ENCODE results near the gene ZCCHC24.

Gene ZCCHC24

DNA sequence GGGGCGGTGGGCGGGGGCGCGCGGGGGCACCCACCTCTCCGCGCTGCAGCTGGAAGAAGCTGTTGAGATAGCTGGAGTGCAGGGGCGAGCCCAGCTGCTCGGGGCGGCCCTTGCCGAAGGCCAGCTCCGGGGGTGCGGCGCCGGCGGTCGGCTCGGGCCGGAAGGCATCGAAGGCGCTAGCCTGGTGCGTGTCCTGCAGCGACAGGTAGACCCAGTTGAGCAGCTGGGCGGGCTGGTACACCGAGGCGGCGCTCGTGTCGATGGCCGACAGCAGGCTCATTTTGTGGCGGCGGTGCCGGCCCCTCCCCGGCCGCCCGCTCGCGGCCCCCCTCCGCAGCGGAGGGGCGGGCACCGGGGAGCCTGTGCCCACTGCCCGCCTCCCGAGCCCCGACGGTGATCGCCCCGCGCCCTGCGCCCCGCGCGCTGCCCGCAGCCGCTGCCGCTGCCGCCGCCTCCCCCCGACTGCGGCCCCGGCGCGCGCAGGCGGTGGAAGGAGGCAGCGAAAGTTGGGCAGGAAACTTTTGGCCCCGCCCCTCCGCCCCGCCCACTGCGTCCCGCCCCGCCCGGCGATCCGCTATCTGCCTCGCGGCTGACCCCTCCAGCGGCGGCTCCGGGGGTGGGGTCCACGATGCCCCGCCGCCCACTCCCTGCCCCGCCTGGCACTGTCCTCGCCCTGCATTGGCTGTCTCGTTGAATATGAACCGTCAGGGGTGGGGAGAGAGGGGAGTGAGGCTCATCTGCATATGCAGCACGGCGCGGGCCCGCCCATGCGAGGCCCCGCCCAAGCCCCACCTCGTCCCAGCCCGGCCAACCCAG is at the start of gene ZCCHC24:
ZCCHC24 (minus strand) TSS at position 464 of the 816 bp plus-strand sequence; CDS start at position 280, 184 bp downstream.
- H3K9me3 ChIP-seq (ENCODE audit: control insufficient read depth in 2 of 2, low read length in 2 of 2), result no peaks in the 10 kb centered on the region
- H3K4me3 ChIP-seq (ENCODE audit: low read length in 2 of 2), result peak within 1 kb of the TSS; percentile 89 to 93
- peaks cover 48% of the 10 kb centered on the region for H3K4me1 ChIP-seq (ENCODE audit: control insufficient read depth, insufficient read depth, low read length)
- H3K9ac ChIP-seq (ENCODE audit: low read length in 2 of 2), result peak within 1 kb of the TSS; percentile 82 to 91
- H3K27ac ChIP-seq (ENCODE audit: low read length), result peak within 1 kb of the TSS; percentile 94
- no peaks in the 10 kb centered on the region for H3K27me3 ChIP-seq (ENCODE audit: control insufficient read depth in 1 of 2, insufficient read depth in 2 of 2, low read length in 2 of 2)
- H3K36me3 ChIP-seq (ENCODE audit: control insufficient read depth in 2 of 2, insufficient read depth in 2 of 2, low read length in 2 of 2), result no peaks in the 10 kb centered on the region

DNA sequence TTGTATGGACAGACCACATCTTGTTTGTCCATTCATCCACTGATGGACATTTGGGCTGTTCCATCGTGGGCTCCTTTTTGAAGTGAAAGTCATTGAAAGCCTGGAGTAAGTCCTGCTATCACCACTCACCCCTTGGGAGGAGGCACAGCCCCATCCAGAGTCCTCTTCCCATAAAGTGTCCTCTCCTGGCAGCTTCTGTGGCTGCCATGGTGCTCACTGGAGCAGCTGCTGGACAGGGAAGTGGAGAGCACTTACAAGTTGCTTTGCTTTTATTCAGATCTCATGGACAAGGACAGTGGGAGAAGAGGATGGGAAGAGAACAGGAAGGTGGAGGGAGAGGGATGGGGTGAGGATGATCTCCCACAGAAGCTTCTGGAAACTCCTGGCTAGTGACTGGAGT is 48.4 kb upstream of the ZCCHC24 start:
- H3K4me1 ChIP-seq (ENCODE audit: control insufficient read depth, insufficient read depth, low read length), result peaks cover 11% of the 10 kb centered on the region
- no peaks in the 10 kb centered on the region for H3K27me3 ChIP-seq (ENCODE audit: control insufficient read depth in 1 of 2, insufficient read depth in 2 of 2, low read length in 2 of 2)
- no peak overlapping the region for H3K27ac ChIP-seq (ENCODE audit: low read length)
- no peaks in the 10 kb centered on the region for H3K36me3 ChIP-seq (ENCODE audit: control insufficient read depth in 2 of 2, insufficient read depth in 2 of 2, low read length in 2 of 2)
- H3K9me3 ChIP-seq (ENCODE audit: control insufficient read depth in 2 of 2, low read length in 2 of 2), result no peaks in the 10 kb centered on the region
- no peak overlapping the region for H3K4me3 ChIP-seq (ENCODE audit: low read length in 2 of 2)
- H3K9ac ChIP-seq (ENCODE audit: low read length in 2 of 2), result no peak overlapping the region

DNA sequence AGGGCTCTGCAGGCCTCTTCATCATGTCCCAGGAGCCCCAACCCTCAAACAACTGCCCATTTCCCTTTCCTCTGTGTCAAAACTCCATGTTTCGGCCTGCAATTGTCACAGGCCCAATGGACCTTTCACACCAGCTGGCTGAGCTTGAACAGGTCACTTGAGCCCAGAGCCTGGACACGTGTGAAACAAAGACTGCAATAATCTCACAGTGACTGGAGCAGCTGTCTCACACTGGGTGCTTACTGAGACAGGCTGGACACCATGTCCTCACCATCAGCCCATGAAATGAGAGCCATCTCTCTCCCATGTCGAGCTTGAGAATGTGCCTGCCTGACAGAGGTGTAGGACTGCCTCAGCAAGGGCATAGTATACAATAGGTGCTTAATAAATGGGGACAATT is 47.4 kb upstream of the ZCCHC24 start:
- H3K27me3 ChIP-seq (ENCODE audit: control insufficient read depth in 1 of 2, insufficient read depth in 2 of 2, low read length in 2 of 2), result no peaks in the 10 kb centered on the region
- no peak overlapping the region for H3K4me3 ChIP-seq (ENCODE audit: low read length in 2 of 2)
- H3K9me3 ChIP-seq (ENCODE audit: control insufficient read depth in 2 of 2, low read length in 2 of 2), result no peaks in the 10 kb centered on the region
- peaks cover 21% of the 10 kb centered on the region for H3K4me1 ChIP-seq (ENCODE audit: control insufficient read depth, insufficient read depth, low read length)
- no peak overlapping the region for H3K27ac ChIP-seq (ENCODE audit: low read length)
- H3K9ac ChIP-seq (ENCODE audit: low read length in 2 of 2), result no peak overlapping the region
- no peaks in the 10 kb centered on the region for H3K36me3 ChIP-seq (ENCODE audit: control insufficient read depth in 2 of 2, insufficient read depth in 2 of 2, low read length in 2 of 2)

DNA sequence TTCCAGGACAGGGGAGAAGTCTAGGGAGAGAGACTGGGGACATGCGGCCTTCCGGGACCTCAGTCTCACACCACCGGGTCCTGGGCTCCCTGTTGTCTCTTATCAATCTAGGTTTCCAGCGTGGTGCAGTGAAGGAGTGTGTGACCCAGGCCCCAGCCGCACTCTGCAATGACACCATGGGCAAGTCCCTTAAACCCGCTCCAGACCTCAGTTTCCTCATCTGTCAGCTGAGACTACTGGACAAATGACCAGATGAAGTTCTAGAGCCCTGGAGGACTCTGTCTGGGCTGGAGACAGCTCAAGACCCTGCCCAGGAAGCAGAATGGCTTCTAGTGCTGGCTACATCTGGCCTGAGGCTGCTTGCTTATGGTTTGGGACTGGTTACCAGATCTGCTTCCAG is 46.8 kb upstream of the ZCCHC24 start:
- no peak overlapping the region for H3K27ac ChIP-seq (ENCODE audit: low read length)
- no peaks in the 10 kb centered on the region for H3K27me3 ChIP-seq (ENCODE audit: control insufficient read depth in 1 of 2, insufficient read depth in 2 of 2, low read length in 2 of 2)
- no peaks in the 10 kb centered on the region for H3K9me3 ChIP-seq (ENCODE audit: control insufficient read depth in 2 of 2, low read length in 2 of 2)
- peaks cover 25% of the 10 kb centered on the region for H3K4me1 ChIP-seq (ENCODE audit: control insufficient read depth, insufficient read depth, low read length)
- no peak overlapping the region for H3K4me3 ChIP-seq (ENCODE audit: low read length in 2 of 2)
- no peaks in the 10 kb centered on the region for H3K36me3 ChIP-seq (ENCODE audit: control insufficient read depth in 2 of 2, insufficient read depth in 2 of 2, low read length in 2 of 2)
- H3K9ac ChIP-seq (ENCODE audit: low read length in 2 of 2), result no peak overlapping the region

DNA sequence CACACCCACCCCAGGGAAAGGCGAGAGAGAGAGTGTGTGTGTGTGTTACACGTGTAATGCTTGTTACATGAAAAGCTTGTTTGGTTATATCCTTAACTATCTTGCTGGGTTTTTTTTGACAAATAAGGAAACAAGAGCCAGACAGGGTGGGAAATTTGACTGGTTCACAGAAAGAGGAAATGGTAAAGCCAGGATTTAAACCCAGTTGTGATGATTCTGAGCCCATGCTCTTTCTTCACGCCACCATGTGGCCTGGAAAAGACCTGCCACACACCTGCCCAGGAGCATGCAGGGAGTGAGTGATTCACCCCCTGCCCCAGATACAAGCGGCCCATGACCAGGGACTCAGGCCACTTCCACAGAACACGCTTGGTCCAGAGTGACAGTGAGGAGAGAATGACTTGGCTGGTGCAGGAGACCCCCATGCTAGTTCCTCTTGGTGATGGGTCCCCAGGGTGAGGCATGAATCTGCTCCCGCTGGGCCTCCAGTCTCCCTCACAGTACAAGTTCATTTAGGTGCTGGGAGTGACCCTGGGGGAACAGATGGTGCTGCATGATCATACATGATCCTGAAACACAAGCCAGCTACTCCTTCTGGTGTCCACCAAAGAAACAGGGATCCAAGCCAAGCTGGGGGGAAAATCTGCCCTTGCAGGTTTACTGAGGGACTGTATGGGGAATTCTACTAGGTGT is 45.9 kb upstream of the ZCCHC24 start:
- H3K9ac ChIP-seq (ENCODE audit: low read length in 2 of 2), result no peak overlapping the region
- H3K4me1 ChIP-seq (ENCODE audit: control insufficient read depth, insufficient read depth, low read length), result peaks cover 25% of the 10 kb centered on the region
- no peaks in the 10 kb centered on the region for H3K36me3 ChIP-seq (ENCODE audit: control insufficient read depth in 2 of 2, insufficient read depth in 2 of 2, low read length in 2 of 2)
- H3K27me3 ChIP-seq (ENCODE audit: control insufficient read depth in 1 of 2, insufficient read depth in 2 of 2, low read length in 2 of 2), result no peaks in the 10 kb centered on the region
- no peaks in the 10 kb centered on the region for H3K9me3 ChIP-seq (ENCODE audit: control insufficient read depth in 2 of 2, low read length in 2 of 2)
- no peak overlapping the region for H3K27ac ChIP-seq (ENCODE audit: low read length)
- no peak overlapping the region for H3K4me3 ChIP-seq (ENCODE audit: low read length in 2 of 2)

DNA sequence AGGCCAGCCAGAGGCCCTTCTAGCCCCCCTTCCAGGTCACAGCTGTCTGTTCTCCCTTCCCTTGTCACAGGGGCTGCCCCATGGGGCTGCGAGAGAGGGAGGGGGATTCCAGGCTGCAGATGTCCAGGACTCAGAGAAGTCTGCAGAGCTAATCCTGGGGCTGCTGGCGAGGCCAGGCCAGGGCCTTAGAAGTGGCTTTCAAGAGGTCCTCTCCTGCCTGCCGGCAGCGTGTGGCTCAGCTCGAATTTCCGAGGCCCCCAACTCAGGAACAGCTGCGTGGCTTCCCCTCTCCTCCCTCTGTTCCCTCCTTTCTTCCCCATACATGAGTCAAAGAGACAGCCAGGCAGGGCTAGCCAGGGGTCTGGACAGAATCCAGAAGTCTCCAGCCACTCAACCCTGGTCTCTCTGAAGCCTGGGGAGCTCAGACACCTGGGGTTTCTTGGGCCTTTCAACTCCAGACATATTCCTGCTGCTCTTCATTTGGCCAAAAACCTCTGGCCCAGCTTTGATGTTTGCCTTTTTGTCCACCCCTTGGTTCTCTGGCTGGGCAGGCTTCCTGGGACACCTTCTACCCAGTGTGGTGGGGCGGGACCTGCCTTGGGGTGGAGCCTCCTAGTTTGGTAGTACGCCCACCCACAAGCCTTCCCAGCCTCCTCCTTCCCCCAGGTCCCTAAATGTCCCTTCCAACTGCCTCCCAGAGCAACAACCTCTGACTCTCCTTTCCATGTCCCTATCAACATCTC is 45.1 kb upstream of the ZCCHC24 start:
- Histone ChIP-seq H3K27ac (ENCODE audit: low read length) (peak overlapping the region; percentile 18), H3K9ac (ENCODE audit: low read length in 2 of 2) (no peak overlapping the region), H3K36me3 (ENCODE audit: control insufficient read depth in 2 of 2, insufficient read depth in 2 of 2, low read length in 2 of 2) (no peaks in the 10 kb centered on the region), H3K27me3 (ENCODE audit: control insufficient read depth in 1 of 2, insufficient read depth in 2 of 2, low read length in 2 of 2) (no peaks in the 10 kb centered on the region), H3K9me3 (ENCODE audit: control insufficient read depth in 2 of 2, low read length in 2 of 2) (no peaks in the 10 kb centered on the region), H3K4me3 (ENCODE audit: low read length in 2 of 2) (no peak overlapping the region), H3K4me1 (ENCODE audit: control insufficient read depth, insufficient read depth, low read length) (peaks cover 25% of the 10 kb centered on the region)

DNA sequence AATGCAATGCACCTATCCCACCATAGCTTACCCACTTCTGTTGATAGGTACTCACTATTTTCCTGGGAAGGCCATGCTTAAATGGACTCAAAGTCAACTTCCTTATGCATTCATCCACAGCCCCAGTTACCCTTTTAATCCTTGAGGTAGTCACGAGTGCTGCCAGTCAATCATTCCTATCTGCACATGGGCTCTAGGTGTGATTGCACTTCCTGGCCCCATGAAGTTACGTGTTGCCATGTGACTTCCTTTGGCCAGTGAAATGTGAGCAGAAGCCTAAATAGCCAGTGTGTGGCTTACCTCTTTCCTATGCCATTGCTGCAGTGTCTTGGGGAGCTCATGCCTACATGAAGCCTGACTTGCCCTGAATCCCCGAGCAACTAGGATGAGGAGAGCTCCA is 43.4 kb upstream of the ZCCHC24 start:
- Histone ChIP-seq H3K9ac (ENCODE audit: low read length in 2 of 2) (no peak overlapping the region), H3K4me1 (ENCODE audit: control insufficient read depth, insufficient read depth, low read length) (peaks cover 26% of the 10 kb centered on the region), H3K27me3 (ENCODE audit: control insufficient read depth in 1 of 2, insufficient read depth in 2 of 2, low read length in 2 of 2) (no peaks in the 10 kb centered on the region), H3K4me3 (ENCODE audit: low read length in 2 of 2) (no peak overlapping the region), H3K9me3 (ENCODE audit: control insufficient read depth in 2 of 2, low read length in 2 of 2) (no peaks in the 10 kb centered on the region), H3K36me3 (ENCODE audit: control insufficient read depth in 2 of 2, insufficient read depth in 2 of 2, low read length in 2 of 2) (no peaks in the 10 kb centered on the region), H3K27ac (ENCODE audit: low read length) (no peak overlapping the region)

DNA sequence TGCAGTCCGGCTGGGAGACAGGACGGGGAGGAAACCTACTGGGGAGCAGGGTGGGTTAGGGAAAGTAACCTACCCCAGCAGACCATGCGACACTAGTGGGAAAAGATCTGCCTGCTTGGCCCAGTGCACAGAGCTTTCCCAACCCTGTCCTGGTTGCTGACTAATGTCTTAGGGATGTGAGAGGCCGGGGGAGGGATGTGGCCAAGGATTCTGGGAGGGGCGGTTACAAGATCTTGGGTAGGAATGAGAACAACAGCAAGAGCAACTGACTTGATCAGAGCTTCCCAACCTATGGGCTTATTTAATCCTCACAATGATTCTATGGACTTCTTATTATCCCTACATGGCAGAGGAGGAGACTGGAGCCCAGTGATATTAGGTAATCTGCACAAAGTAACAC is 42.9 kb upstream of the ZCCHC24 start:
- Histone ChIP-seq H3K9me3 (ENCODE audit: control insufficient read depth in 2 of 2, low read length in 2 of 2) (no peaks in the 10 kb centered on the region), H3K36me3 (ENCODE audit: control insufficient read depth in 2 of 2, insufficient read depth in 2 of 2, low read length in 2 of 2) (no peaks in the 10 kb centered on the region), H3K4me3 (ENCODE audit: low read length in 2 of 2) (no peak overlapping the region), H3K4me1 (ENCODE audit: control insufficient read depth, insufficient read depth, low read length) (peaks cover 30% of the 10 kb centered on the region), H3K9ac (ENCODE audit: low read length in 2 of 2) (no peak overlapping the region), H3K27ac (ENCODE audit: low read length) (peak overlapping the region; percentile 24), H3K27me3 (ENCODE audit: control insufficient read depth in 1 of 2, insufficient read depth in 2 of 2, low read length in 2 of 2) (no peaks in the 10 kb centered on the region)

DNA sequence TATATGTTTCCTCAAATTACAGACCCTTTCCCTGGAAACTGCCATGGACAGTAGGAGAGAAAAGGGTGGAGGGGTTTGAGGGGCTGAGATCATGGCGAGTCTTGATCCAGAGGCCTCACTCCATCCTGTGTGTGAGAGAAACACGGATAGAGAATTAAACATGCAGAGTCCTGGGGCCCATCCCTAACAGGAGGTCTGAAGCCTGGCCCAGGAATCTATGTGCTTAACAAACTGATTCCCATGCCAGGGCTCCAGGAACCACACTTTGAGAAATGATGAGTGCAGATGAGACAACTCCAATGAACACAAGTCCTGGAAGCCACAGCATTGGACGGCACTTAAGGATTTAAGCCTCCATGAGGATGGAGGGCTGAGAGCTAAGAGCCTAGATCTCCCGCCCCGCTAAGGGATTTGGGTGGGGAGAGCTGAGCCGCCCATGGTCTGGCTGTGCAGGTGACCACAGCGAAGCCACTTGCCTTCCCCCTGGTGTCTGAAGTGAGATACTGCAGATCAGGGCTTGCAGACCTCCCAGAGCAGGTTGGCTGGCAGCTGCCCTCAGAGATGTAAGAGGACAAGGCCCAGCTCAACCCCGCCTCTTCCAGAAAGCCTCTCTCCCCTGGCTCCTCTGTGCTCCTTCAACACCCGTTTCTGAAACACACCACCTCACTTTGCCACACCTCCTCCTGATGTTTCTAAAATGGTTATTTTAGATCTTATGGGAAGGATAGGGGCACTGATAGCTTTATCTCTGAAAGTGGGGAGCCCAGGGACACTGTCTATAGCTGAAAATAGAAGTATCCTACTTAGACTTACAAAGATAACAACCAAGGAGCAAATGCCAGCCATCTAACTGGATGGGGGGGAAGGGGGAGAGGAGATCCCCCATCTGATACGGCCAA is 42.1 kb upstream of the ZCCHC24 start:
- peak overlapping the region; percentile 24 for H3K27ac ChIP-seq (ENCODE audit: low read length)
- H3K4me3 ChIP-seq (ENCODE audit: low read length in 2 of 2), result no peak overlapping the region
- no peak overlapping the region for H3K9ac ChIP-seq (ENCODE audit: low read length in 2 of 2)
- no peaks in the 10 kb centered on the region for H3K36me3 ChIP-seq (ENCODE audit: control insufficient read depth in 2 of 2, insufficient read depth in 2 of 2, low read length in 2 of 2)
- peaks cover 27% of the 10 kb centered on the region for H3K4me1 ChIP-seq (ENCODE audit: control insufficient read depth, insufficient read depth, low read length)
- no peaks in the 10 kb centered on the region for H3K9me3 ChIP-seq (ENCODE audit: control insufficient read depth in 2 of 2, low read length in 2 of 2)
- no peaks in the 10 kb centered on the region for H3K27me3 ChIP-seq (ENCODE audit: control insufficient read depth in 1 of 2, insufficient read depth in 2 of 2, low read length in 2 of 2)

DNA sequence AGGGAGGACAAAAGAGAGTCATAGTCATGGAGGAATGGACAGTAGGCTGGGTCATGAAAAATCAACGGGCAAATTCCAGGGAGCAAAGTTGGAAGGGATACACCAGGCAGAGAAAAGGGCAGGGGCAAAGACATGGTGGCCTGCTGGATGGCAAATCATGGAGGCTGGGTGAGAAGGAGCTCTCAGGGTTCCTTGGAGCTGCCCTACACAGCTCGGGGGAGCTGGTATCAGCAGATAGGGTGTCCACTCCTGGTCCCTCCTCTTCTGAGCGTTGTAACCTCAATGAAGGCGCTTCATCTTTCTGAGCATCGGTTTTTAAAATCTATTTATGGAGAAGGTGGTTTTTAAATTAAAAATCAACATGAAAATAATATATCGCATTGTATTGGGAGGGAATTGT is 39.1 kb upstream of the ZCCHC24 start:
- Histone ChIP-seq H3K27me3 (ENCODE audit: control insufficient read depth in 1 of 2, insufficient read depth in 2 of 2, low read length in 2 of 2) (no peaks in the 10 kb centered on the region), H3K36me3 (ENCODE audit: control insufficient read depth in 2 of 2, insufficient read depth in 2 of 2, low read length in 2 of 2) (no peaks in the 10 kb centered on the region), H3K9ac (ENCODE audit: low read length in 2 of 2) (no peak overlapping the region), H3K9me3 (ENCODE audit: control insufficient read depth in 2 of 2, low read length in 2 of 2) (no peaks in the 10 kb centered on the region), H3K4me1 (ENCODE audit: control insufficient read depth, insufficient read depth, low read length) (peaks cover 20% of the 10 kb centered on the region), H3K4me3 (ENCODE audit: low read length in 2 of 2) (no peak overlapping the region), H3K27ac (ENCODE audit: low read length) (peak overlapping the region; percentile 24)
